SK-N-SH treated with all-trans-retinoic acid at 6 μM for 48 hours (cell line): Measurements from ENCODE around the gene CHST11.

ENCODE experiments used
- ATAC-seq: fragments of 200-7000 bp; cut with Tn5 transposase; 3 replicates; pipeline ENCODE4 v1.9.1; 2020; ENCODE audit warnings: mild to moderate bottlenecking, moderate library complexity
- ARNTL ChIP-seq: fragments of 450-650 bp; formaldehyde crosslinking; IDR thresholded peaks from 2 replicates; pipeline ENCODE4 v1.5.0; 2020; ENCODE audit warnings: low read depth, mild to moderate bottlenecking, moderate library complexity, borderline replicate concordance
- BACH2 ChIP-seq: fragments of 250-450 bp; sonication (Bioruptor Pico); IDR thresholded peaks from 2 replicates; pipeline ENCODE4 v1.9.0; 2021; ENCODE audit warnings: mild to moderate bottlenecking, borderline replicate concordance
- CSDC2 ChIP-seq: fragments of 250-450 bp; sonication (Bioruptor Pico); IDR thresholded peaks from 2 replicates; pipeline ENCODE4 v1.5.0; 2020; ENCODE audit warnings: mild to moderate bottlenecking, moderate library complexity
- GLIS3 ChIP-seq: fragments of 250-450 bp; sonication (Bioruptor Pico); IDR thresholded peaks from 2 replicates; pipeline ENCODE4 v1.5.0; 2020; ENCODE audit warnings: mild to moderate bottlenecking, moderate library complexity
- ISL1 ChIP-seq: fragments of 250-450 bp; sonication (Bioruptor Pico); IDR thresholded peaks from 2 replicates; pipeline ENCODE4 v2.1.2; 2022; ENCODE audit warnings: mild to moderate bottlenecking, moderate library complexity
- OSR1 ChIP-seq: fragments of 250-450 bp; sonication (Bioruptor Pico); IDR thresholded peaks from 2 replicates; pipeline ENCODE4 v1.8.0; 2022; ENCODE audit warnings: moderate library complexity, mild to moderate bottlenecking, inconsistent platforms
- PPARA ChIP-seq: fragments of 250-450 bp; sonication (Bioruptor Pico); IDR thresholded peaks from 2 replicates; pipeline ENCODE4 v1.5.0; 2020; ENCODE audit warnings: mild to moderate bottlenecking, borderline replicate concordance
- RARB ChIP-seq: fragments of 250-450 bp; sonication (Bioruptor Pico); IDR thresholded peaks from 2 replicates; pipeline ENCODE4 v1.8.0; 2021; ENCODE audit warnings: mild to moderate bottlenecking, moderate library complexity
- SNAI2 ChIP-seq: fragments of 250-450 bp; sonication (Bioruptor Pico); IDR thresholded peaks from 2 replicates; pipeline ENCODE4 v1.5.0; 2020; ENCODE audit warnings: mild to moderate bottlenecking, moderate library complexity
- TOX ChIP-seq: fragments of 250-450 bp; sonication (Bioruptor Pico); IDR thresholded peaks from 2 replicates; pipeline ENCODE4 v1.8.0; 2021; ENCODE audit warnings: mild to moderate bottlenecking, moderate library complexity, borderline replicate concordance
- ZFP3 ChIP-seq: fragments of 250-450 bp; sonication (Bioruptor Pico); IDR thresholded peaks from 2 replicates; pipeline ENCODE4 v1.5.0; 2020; ENCODE audit warnings: mild to moderate bottlenecking, moderate library complexity
- ZFP30 ChIP-seq: fragments of 450-650 bp; formaldehyde crosslinking; IDR thresholded peaks from 2 replicates; pipeline ENCODE4 v1.5.0; 2022; ENCODE audit warnings: mild to moderate bottlenecking, moderate library complexity
- ZNF565 ChIP-seq: fragments of 450-650 bp; formaldehyde crosslinking; conservative IDR thresholded peaks from 2 replicates; pipeline ENCODE4 v1.5.0; 2020; ENCODE audit warnings: low read depth, mild to moderate bottlenecking, moderate library complexity
- ZNF70 ChIP-seq: fragments of 450-650 bp; formaldehyde crosslinking; IDR thresholded peaks from 2 replicates; pipeline ENCODE4 v1.5.0; 2020; ENCODE audit warnings: mild to moderate bottlenecking, moderate library complexity
- ZNF8 ChIP-seq: fragments of 450-650 bp; formaldehyde crosslinking; IDR thresholded peaks from 2 replicates; pipeline ENCODE4 v1.5.0; 2020; ENCODE audit warnings: mild to moderate bottlenecking, moderate library complexity
- TF ChIP-seq, protein P1 (sequence below): fragments of 250-450 bp; sonication (Bioruptor Pico); IDR thresholded peaks from 2 replicates; pipeline ENCODE4 v1.8.0; 2020; ENCODE audit warnings: mild to moderate bottlenecking, moderate library complexity, borderline replicate concordance
- TF ChIP-seq, protein P2 (sequence below): fragments of 250-450 bp; sonication (Bioruptor Pico); IDR thresholded peaks from 2 replicates; pipeline ENCODE4 v1.5.1; 2021; ENCODE audit warnings: mild to moderate bottlenecking, moderate library complexity
- TF ChIP-seq, protein P3 (sequence below): fragments of 250-450 bp; sonication (Bioruptor Pico); IDR thresholded peaks from 2 replicates; pipeline ENCODE4 v1.5.0; 2020; ENCODE audit warnings: mild to moderate bottlenecking, moderate library complexity
- TF ChIP-seq, protein P4 (sequence below): fragments of 250-450 bp; sonication (Bioruptor Pico); IDR thresholded peaks from 2 replicates; pipeline ENCODE4 v1.8.0; 2021; ENCODE audit warnings: low read depth, mild to moderate bottlenecking, moderate library complexity, borderline replicate concordance

CHST11 gene

DNA sequence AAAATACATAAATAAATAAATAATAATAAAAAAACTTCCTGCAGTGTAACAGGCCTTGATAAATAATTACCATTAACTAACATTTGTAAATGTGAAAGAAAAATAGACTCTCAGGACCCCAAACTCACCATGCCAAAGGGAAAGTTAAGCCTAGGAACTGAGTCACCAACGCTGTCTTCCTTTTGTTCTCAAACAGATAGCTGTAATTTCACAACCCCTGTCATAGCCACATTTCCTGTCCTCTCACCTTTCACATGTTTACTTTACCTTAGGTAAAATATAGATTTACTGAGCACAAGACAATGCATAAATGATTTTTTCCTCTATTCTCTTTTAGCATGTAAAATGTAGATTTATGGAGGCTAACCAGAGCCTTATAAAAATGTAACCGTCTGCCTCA lies 35.9 kb upstream of the CHST11 start:
- no peak for ATAC-seq
- no peak for TF ChIP-seq GLIS3 (CRISPR knock-in tag)
- no peak for TF ChIP-seq ZNF8
- no peak for TF ChIP-seq ZNF70 (CRISPR knock-in tag)

DNA sequence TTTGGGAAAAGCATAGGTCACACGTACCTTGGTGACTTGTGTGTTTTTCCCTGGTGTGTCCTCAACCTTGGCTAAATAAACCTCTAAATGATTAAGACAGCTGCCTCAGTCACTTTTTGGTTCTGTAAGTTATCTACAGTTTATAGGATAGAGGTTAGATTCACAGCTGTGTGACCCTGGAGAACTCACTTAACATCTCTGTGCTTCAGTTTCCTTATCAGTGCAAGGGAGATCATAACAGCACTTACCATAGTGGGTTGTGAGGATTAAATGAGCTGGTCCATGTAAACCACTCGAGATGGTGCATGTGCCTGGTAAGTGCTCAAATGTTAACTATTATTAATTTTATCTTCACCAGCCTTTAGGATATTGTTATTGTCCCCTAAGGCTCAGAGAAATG lies 35.4 kb upstream of the CHST11 start:
- TF ChIP-seq, protein P1, sequence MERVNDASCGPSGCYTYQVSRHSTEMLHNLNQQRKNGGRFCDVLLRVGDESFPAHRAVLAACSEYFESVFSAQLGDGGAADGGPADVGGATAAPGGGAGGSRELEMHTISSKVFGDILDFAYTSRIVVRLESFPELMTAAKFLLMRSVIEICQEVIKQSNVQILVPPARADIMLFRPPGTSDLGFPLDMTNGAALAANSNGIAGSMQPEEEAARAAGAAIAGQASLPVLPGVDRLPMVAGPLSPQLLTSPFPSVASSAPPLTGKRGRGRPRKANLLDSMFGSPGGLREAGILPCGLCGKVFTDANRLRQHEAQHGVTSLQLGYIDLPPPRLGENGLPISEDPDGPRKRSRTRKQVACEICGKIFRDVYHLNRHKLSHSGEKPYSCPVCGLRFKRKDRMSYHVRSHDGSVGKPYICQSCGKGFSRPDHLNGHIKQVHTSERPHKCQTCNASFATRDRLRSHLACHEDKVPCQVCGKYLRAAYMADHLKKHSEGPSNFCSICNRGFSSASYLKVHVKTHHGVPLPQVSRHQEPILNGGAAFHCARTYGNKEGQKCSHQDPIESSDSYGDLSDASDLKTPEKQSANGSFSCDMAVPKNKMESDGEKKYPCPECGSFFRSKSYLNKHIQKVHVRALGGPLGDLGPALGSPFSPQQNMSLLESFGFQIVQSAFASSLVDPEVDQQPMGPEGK = no peak
- TF ChIP-seq CSDC2 (CRISPR knock-in tag) (no peak), ARNTL (CRISPR knock-in tag) (no peak), SNAI2 (no peak), PPARA (no peak), OSR1 (no peak), BACH2 (CRISPR knock-in tag) (no peak), TOX (CRISPR knock-in tag) (no peak), ZNF565 (CRISPR knock-in tag) (no peak)
- TF ChIP-seq, protein P2, sequence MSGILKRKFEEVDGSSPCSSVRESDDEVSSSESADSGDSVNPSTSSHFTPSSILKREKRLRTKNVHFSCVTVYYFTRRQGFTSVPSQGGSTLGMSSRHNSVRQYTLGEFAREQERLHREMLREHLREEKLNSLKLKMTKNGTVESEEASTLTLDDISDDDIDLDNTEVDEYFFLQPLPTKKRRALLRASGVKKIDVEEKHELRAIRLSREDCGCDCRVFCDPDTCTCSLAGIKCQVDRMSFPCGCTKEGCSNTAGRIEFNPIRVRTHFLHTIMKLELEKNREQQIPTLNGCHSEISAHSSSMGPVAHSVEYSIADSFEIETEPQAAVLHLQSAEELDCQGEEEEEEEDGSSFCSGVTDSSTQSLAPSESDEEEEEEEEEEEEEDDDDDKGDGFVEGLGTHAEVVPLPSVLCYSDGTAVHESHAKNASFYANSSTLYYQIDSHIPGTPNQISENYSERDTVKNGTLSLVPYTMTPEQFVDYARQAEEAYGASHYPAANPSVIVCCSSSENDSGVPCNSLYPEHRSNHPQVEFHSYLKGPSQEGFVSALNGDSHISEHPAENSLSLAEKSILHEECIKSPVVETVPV (CRISPR knock-in tag) = no peak
- TF ChIP-seq, protein P3, sequence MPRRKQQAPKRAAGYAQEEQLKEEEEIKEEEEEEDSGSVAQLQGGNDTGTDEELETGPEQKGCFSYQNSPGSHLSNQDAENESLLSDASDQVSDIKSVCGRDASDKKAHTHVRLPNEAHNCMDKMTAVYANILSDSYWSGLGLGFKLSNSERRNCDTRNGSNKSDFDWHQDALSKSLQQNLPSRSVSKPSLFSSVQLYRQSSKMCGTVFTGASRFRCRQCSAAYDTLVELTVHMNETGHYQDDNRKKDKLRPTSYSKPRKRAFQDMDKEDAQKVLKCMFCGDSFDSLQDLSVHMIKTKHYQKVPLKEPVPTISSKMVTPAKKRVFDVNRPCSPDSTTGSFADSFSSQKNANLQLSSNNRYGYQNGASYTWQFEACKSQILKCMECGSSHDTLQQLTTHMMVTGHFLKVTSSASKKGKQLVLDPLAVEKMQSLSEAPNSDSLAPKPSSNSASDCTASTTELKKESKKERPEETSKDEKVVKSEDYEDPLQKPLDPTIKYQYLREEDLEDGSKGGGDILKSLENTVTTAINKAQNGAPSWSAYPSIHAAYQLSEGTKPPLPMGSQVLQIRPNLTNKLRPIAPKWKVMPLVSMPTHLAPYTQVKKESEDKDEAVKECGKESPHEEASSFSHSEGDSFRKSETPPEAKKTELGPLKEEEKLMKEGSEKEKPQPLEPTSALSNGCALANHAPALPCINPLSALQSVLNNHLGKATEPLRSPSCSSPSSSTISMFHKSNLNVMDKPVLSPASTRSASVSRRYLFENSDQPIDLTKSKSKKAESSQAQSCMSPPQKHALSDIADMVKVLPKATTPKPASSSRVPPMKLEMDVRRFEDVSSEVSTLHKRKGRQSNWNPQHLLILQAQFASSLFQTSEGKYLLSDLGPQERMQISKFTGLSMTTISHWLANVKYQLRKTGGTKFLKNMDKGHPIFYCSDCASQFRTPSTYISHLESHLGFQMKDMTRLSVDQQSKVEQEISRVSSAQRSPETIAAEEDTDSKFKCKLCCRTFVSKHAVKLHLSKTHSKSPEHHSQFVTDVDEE (CRISPR knock-in tag) = no peak

DNA sequence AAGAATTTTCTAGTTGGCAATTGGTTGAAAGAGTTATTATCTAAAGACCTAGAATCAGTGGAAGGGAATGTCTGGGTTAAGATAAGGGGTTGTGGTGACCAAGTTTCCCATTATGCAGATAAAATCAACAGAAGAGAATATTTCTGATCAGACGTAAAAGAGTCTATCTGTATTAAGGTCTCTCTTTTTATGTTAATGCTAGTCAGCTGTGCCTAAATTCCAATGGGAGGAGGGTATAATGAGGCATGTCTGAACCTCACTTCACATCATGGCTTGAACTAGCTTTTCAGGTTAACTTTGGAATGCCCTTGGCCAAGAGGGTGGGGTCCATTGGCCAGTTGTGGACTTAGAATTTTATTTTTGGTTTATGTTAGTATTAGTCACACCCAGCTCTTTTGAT lies 34.3 kb upstream of the CHST11 start:
- no peak for ATAC-seq
- TF ChIP-seq ZNF70 (CRISPR knock-in tag) (no peak), ZNF565 (CRISPR knock-in tag) (no peak), GLIS3 (CRISPR knock-in tag) (no peak), RARB (CRISPR knock-in tag) (no peak), ISL1 (CRISPR knock-in tag) (no peak), BACH2 (CRISPR knock-in tag) (no peak), ZNF8 (no peak), OSR1 (no peak)
- TF ChIP-seq, protein P4, sequence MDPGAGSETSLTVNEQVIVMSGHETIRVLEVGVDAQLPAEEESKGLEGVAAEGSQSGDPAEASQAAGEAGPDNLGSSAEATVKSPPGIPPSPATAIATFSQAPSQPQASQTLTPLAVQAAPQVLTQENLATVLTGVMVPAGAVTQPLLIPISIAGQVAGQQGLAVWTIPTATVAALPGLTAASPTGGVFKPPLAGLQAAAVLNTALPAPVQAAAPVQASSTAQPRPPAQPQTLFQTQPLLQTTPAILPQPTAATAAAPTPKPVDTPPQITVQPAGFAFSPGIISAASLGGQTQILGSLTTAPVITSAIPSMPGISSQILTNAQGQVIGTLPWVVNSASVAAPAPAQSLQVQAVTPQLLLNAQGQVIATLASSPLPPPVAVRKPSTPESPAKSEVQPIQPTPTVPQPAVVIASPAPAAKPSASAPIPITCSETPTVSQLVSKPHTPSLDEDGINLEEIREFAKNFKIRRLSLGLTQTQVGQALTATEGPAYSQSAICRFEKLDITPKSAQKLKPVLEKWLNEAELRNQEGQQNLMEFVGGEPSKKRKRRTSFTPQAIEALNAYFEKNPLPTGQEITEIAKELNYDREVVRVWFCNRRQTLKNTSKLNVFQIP (CRISPR knock-in tag) = no peak

More for the DNA sequence above, 35.4 kb upstream of the CHST11 start:
- no peak for ATAC-seq

DNA sequence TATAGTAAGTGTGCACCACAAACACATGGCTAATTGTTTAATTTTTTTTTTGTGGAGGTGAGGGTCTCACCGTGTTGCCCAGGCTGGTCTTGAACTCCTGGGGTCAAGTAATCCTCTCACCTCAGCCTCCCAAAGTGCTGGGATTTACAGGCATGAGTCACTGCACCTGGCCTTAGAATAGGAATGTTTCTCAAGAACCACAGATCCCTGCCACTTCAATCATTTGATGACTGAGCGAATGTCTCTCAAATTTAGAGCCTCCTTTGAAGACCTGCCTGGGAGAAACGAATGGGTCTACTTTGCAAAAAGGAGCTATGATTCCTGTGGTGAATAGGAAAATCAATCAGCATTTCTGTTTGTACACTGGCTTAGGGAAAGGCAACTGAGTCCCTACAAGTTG lies 33.5 kb upstream of the CHST11 start:
- no peak for TF ChIP-seq ZFP3
- TF ChIP-seq ZFP30 (CRISPR knock-in tag) = no peak
- TF ChIP-seq, protein P3 (CRISPR knock-in tag) = no peak
- TF ChIP-seq, all 23 proteins: peak for 0

More for the DNA sequence above, 33.5 kb upstream of the CHST11 start:
- no peak for ATAC-seq
